BLaER1 (cell line): ENCODE results near the gene SUPT5H.
"Not testable (repeated sequence)": the region's sequence is repeated elsewhere in the genome, so short reads cannot be mapped to it uniquely, and the experiment has no call there.

Experiments
- H3K27ac ChIP-seq: shearing (Covaris generic); formaldehyde crosslinking; 2 replicates; pipeline ENCODE4 v1.8.1; 2022
- H3K27me3 ChIP-seq: shearing (Covaris generic); formaldehyde crosslinking; 2 replicates; pipeline ENCODE4 v1.8.1; 2022
- H3K36me3 ChIP-seq: shearing (Covaris generic); formaldehyde crosslinking; 2 replicates; pipeline ENCODE4 v1.8.1; 2022
- H3K4me1 ChIP-seq: shearing (Covaris generic); formaldehyde crosslinking; 2 replicates; pipeline ENCODE4 v1.8.1; 2022
- H3K4me2 ChIP-seq: shearing (Covaris generic); formaldehyde crosslinking; 2 replicates; pipeline ENCODE4 v1.8.1; 2022
- H3K4me3 ChIP-seq: shearing (Covaris generic); formaldehyde crosslinking; 2 replicates; pipeline ENCODE4 v1.8.1; 2022
- H3K9ac ChIP-seq: shearing (Covaris generic); formaldehyde crosslinking; 2 replicates; pipeline ENCODE4 v1.8.1; 2022
- H3K9me3 ChIP-seq: shearing (Covaris generic); formaldehyde crosslinking; 2 replicates; pipeline ENCODE4 v1.8.1; 2022
- H4K20me1 ChIP-seq: shearing (Covaris generic); formaldehyde crosslinking; 2 replicates; pipeline ENCODE4 v1.8.1; 2022
- Cebpa-rat ChIP-seq: shearing (Covaris generic); IDR thresholded peaks from 2 replicates; pipeline ENCODE4 v1.8.1; 2022

Gene SUPT5H

GRCh38 chr19:39474139-39474620 is 28.8 kb downstream of the SUPT5H start:
- Histone ChIP-seq H3K27ac (no peak overlapping the region), H3K9ac (no peak overlapping the region), H3K27me3 (no peaks in the 10 kb centered on the region), H3K4me2 (no peak overlapping the region), H4K20me1 (peaks cover 38% of the 10 kb centered on the region), H3K9me3 (no peaks in the 10 kb centered on the region), H3K4me3 (no peak overlapping the region), H3K36me3 (peaks cover 89% of the 10 kb centered on the region), H3K4me1 (peaks cover 12% of the 10 kb centered on the region)
- TF ChIP-seq Cebpa-rat: no peak

DNA sequence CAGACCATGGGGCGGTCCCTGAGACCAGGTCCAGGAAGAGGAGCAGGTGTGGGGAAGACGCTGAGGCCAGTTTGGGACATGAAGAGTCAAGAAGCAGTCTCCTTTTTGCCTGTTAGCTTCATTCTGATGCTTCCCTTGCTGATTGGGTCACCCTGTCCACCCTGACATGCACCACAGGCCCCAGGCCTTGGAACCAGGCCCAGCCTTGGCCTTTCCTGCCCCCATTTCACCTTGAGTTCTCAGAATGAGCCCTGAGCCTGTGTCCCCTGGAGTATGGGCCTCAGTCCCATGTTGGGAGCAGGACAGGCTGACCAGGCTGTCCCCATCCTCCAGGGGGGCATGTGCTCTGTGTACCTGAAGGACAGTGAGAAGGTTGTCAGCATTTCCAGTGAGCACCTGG is 30.4 kb downstream of the SUPT5H start:
- Histone ChIP-seq H3K9me3 (no peaks in the 10 kb centered on the region), H3K4me3 (no peak overlapping the region), H4K20me1 (peaks cover 38% of the 10 kb centered on the region), H3K9ac (no peak overlapping the region), H3K27me3 (no peaks in the 10 kb centered on the region), H3K4me2 (no peak overlapping the region), H3K27ac (no peak overlapping the region), H3K36me3 (peaks cover 73% of the 10 kb centered on the region), H3K4me1 (peaks cover 19% of the 10 kb centered on the region)
- no peak for TF ChIP-seq Cebpa-rat

- H3K27ac ChIP-seq, H3K4me3 ChIP-seq, H3K27me3 ChIP-seq, H3K9me3 ChIP-seq: not testable (repeated sequence)
- Histone ChIP-seq H4K20me1 (peaks cover 24% of the 10 kb centered on the region), H3K36me3 (peaks cover 54% of the 10 kb centered on the region), H3K4me1 (peaks cover 21% of the 10 kb centered on the region), H3K4me2 (peak overlapping the region; percentile 87), H3K9ac (0 out of 2 replicates have a peak overlapping the region, but pooled peaks have one; percentile 93)
Observed at GRCh38 chr19:39479319-39479801, 34.0 kb downstream of the SUPT5H start.

GRCh38 chr19:39479916-39480315 is 34.5 kb downstream of the SUPT5H start:
- H3K27me3 ChIP-seq: no peaks in the 10 kb centered on the region
- H3K9ac ChIP-seq: peak overlapping the region; percentile 93
- no peaks in the 10 kb centered on the region for H3K9me3 ChIP-seq
- H3K36me3 ChIP-seq: peaks cover 54% of the 10 kb centered on the region
- H3K4me3 ChIP-seq: peak overlapping the region; percentile 91
- peaks cover 19% of the 10 kb centered on the region for H4K20me1 ChIP-seq
- H3K4me2 ChIP-seq: peak overlapping the region; percentile 87
- peaks cover 21% of the 10 kb centered on the region for H3K4me1 ChIP-seq
- no peak for TF ChIP-seq Cebpa-rat
- peak overlapping the region; percentile 91 for H3K27ac ChIP-seq

DNA sequence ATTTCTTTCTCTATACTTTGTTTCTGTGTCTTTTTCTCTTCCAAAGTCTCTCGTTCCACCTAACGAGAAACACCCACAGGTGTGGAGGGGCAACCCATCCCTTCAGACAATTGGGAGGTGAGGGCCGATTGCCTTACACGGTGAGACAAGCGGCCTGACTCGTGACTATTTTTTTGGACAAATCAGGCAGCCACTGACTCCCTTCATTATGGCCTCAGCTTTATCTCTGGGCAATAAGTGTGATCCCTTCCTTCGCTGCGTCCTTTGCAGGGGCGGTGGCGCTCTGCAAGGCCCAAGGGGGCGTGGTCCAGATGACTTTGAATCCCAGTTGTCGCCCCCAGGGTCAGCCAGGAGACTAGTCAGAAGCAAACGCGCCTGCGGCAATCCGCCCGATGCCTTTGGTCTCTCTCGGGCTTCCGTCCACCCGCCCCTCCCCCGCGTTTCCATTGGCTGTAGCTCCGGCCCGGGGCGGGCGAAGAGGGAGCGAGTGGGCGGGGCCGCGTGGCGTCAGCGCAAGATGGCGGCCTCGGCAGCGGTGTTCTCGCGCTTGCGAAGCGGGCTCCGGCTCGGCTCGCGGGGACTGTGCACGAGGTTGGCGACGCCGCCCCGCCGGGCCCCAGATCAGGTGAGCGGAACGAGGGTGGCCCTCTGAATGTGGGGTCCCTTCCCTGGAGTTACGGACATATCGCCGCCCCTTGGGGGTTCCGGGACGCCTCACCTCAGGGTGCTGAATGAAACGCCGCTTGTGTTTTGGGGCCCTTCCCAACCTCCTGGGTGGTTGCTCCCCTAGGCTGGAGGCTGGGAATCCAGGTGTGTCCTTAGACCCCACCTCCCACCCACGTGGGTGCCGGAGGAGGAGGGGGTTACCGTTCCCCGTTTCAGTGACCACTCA is 35.2 kb downstream of the SUPT5H start, which contains the start of gene TIMM50:
Gene TIMM50, plus strand, starts transcription at position 502 of the 892 bp plus-strand sequence. Its CDS starts 16 bp downstream, at position 518.
- peak within 1 kb of the TSS; percentile 91 for H3K4me3 ChIP-seq
- H4K20me1 ChIP-seq: peaks cover 19% of the 10 kb centered on the region
- peak within 1 kb of the TSS; percentile 93 for H3K9ac ChIP-seq
- peak within 1 kb of the TSS; percentile 91 for H3K27ac ChIP-seq
- peak within 1 kb of the TSS; percentile 95 for H3K4me2 ChIP-seq
- peaks cover 54% of the 10 kb centered on the region for H3K36me3 ChIP-seq
- no peaks in the 10 kb centered on the region for H3K27me3 ChIP-seq
- H3K4me1 ChIP-seq: peaks cover 21% of the 10 kb centered on the region
- TF ChIP-seq Cebpa-rat: no peak
- no peaks in the 10 kb centered on the region for H3K9me3 ChIP-seq

GRCh38 chr19:39481229-39481545 is 35.8 kb downstream of the SUPT5H start:
- H3K9me3 ChIP-seq: no peaks in the 10 kb centered on the region

DNA sequence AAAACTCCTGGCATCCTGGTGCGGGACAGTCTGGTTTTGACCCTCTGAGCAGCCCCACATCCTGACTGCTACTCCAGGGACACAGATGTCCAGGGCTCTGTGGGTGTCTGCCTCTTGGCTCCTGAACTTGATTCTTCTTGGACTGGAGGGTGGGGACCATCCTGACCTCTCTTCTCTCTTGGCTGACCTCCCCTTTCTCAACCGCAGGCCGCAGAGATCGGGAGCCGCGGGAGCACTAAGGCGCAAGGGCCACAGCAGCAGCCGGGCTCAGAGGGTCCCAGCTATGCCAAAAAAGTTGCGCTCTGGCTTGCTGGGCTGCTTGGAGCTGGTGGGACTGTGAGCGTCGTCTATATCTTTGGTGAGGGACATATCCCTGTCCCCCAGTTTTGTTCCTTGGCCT is 36.3 kb downstream of the SUPT5H start:
- peak overlapping the region; percentile 91 for H3K27ac ChIP-seq
- H3K4me2 ChIP-seq: peak overlapping the region; percentile 95
- no peak for TF ChIP-seq Cebpa-rat

More at GRCh38 chr19:39481229-39481545, 35.8 kb downstream of the SUPT5H start:
- no peak for TF ChIP-seq Cebpa-rat
- Histone ChIP-seq H3K36me3 (peaks cover 54% of the 10 kb centered on the region), H3K27ac (peak overlapping the region; percentile 91), H3K4me1 (peaks cover 21% of the 10 kb centered on the region), H4K20me1 (peaks cover 19% of the 10 kb centered on the region), H3K27me3 (no peaks in the 10 kb centered on the region), H3K4me3 (peak overlapping the region; percentile 91), H3K4me2 (peak overlapping the region; percentile 95), H3K9ac (peak overlapping the region; percentile 93)

DNA sequence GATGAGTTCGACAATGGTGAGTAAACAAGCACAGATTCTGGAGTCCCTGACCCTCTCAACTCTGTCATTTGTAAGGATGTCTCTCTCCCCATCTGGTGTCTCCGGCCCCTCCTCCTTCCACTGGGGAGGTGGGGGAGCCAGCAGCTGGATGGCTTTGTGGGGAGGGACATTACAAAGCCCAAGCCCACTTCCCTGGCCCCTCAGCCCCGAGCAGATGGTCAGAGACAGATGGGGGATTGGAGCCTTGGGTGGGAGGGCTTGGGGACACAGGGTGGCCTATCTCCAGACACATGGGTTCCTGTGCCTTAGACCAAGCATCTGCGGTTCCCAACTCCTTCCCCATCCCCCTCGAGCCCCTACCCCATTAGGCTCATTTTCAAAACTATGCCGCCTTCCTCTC is 37.8 kb downstream of the SUPT5H start:
- Histone ChIP-seq H3K27me3 (no peaks in the 10 kb centered on the region), H3K4me1 (peaks cover 21% of the 10 kb centered on the region), H3K4me2 (no peak overlapping the region), H3K36me3 (peaks cover 55% of the 10 kb centered on the region), H3K4me3 (no peak overlapping the region), H3K27ac (no peak overlapping the region), H3K9ac (no peak overlapping the region), H3K9me3 (no peaks in the 10 kb centered on the region), H4K20me1 (peaks cover 19% of the 10 kb centered on the region)
- no peak for TF ChIP-seq Cebpa-rat

More for the DNA sequence above, 36.3 kb downstream of the SUPT5H start:
- H3K36me3 ChIP-seq: peaks cover 54% of the 10 kb centered on the region
- peaks cover 19% of the 10 kb centered on the region for H4K20me1 ChIP-seq
- peaks cover 21% of the 10 kb centered on the region for H3K4me1 ChIP-seq
- H3K4me3 ChIP-seq: peak overlapping the region; percentile 91
- no peaks in the 10 kb centered on the region for H3K27me3 ChIP-seq
- peak overlapping the region; percentile 93 for H3K9ac ChIP-seq
- no peaks in the 10 kb centered on the region for H3K9me3 ChIP-seq

DNA sequence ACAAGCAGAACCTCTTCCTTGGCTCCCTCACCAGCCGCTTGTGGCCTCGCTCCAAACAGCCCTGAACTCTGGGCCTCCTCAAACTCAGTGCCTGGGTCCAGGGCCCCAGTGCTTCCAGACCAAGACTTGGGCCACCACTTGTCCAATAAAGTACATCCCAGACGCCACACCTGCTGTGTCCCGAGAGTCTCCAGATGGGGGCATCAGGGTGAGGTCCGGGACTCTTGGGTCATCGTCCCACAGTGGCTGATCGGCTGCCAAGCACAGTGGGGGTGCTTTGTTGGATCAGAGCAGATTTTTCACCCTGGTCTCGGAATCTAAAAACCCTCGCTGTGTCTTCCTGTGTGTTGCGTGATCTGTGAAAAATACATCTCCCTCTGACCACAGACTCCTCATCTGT is 44.4 kb downstream of the SUPT5H start:
- Histone ChIP-seq H3K27ac (no peak overlapping the region), H3K27me3 (no peaks in the 10 kb centered on the region), H3K9ac (no peak overlapping the region), H3K36me3 (peaks cover 78% of the 10 kb centered on the region), H3K4me3 (no peak overlapping the region), H3K4me1 (peaks cover 6% of the 10 kb centered on the region), H4K20me1 (no peaks in the 10 kb centered on the region), H3K9me3 (no peaks in the 10 kb centered on the region), H3K4me2 (no peak overlapping the region)
- TF ChIP-seq Cebpa-rat: no peak

DNA sequence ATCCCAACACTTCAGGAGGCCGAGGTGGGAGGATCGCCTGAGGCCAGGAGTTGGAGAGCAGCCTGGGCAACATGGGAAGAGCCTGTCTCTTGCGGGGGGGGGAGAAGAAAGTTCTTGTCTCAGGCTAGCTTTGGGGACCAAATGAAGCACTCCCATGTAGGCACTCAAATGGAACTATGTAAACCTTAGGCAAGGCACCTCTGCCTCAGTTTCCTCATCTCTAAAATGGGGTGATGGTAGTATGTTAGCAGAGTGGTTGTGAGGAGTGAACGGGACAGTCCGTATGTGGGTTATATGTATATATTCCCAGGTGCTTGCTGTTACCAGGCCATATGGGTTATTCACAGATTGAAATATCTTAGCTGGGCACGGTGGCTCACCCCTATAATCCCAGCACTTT is 46.8 kb downstream of the SUPT5H start:
- H4K20me1 ChIP-seq: no peaks in the 10 kb centered on the region
- no peaks in the 10 kb centered on the region for H3K9me3 ChIP-seq
- no peak overlapping the region for H3K27ac ChIP-seq
- TF ChIP-seq Cebpa-rat: no peak
- H3K36me3 ChIP-seq: peaks cover 53% of the 10 kb centered on the region
- no peak overlapping the region for H3K4me2 ChIP-seq
- no peaks in the 10 kb centered on the region for H3K27me3 ChIP-seq
- H3K4me3 ChIP-seq: no peak overlapping the region
- H3K9ac ChIP-seq: no peak overlapping the region
- H3K4me1 ChIP-seq: peaks cover 15% of the 10 kb centered on the region
